ENCODE data around the gene PGBD2. TPM values are rescaled to one million over a fixed set of nuclear protein-coding genes. Genes with fewer than 3 reads are reported as not detected.

The PGBD2 gene
- total RNA-seq, 2 donors from 2014 or later: 4.8 to 7.5 TPM

- Mint-ChIP-seq H3K36me3 (ENCODE audit: low read depth) (no peaks in the 10 kb centered on the region), H3K9me3 (no peaks in the 10 kb centered on the region), H3K4me3 (no peak overlapping the region), H3K27me3 (ENCODE audit: insufficient read depth) (peaks cover 24% of the 10 kb centered on the region), H3K4me1 (peaks cover 10% of the 10 kb centered on the region), H3K27ac (no peak overlapping the region)
- no peak for TF ChIP-seq CTCF (conservative IDR thresholded peaks at IDR 0.05)
- DNase-seq: no peak
- WGBS, 2 experiments (ENCODE audit: insufficient coverage in 1 of 2, insufficient read length in 1 of 2): 88% methylated on average over 2 of the region's 2 CpGs
- H3K4me1 ChIP-seq (ENCODE audit: control insufficient read depth, insufficient read depth, low read length): no peaks in the 10 kb centered on the region
- H3K4me3 ChIP-seq (ENCODE audit: low read length): no peak overlapping the region
- H3K9ac ChIP-seq (ENCODE audit: extremely low read depth, low read length, poor library complexity, severe bottlenecking): no peak overlapping the region
- no peak overlapping the region for H3K27ac ChIP-seq (ENCODE audit: low read depth, low read length)
- no peaks in the 10 kb centered on the region for H3K9me3 ChIP-seq (ENCODE audit: control insufficient read depth, low read length)
- H3K36me3 ChIP-seq (ENCODE audit: control insufficient read depth, insufficient read depth, low read length): no peaks in the 10 kb centered on the region
- peaks cover 8% of the 10 kb centered on the region for H3K27me3 ChIP-seq (ENCODE audit: control insufficient read depth, insufficient read depth, low read length, poor library complexity, severe bottlenecking)
Measured at GRCh38 chr1:248901578-248901977, 4.5 kb upstream of the PGBD2 start.

- peaks cover 8% of the 10 kb centered on the region for H3K27me3 ChIP-seq (ENCODE audit: control insufficient read depth, insufficient read depth, low read length, poor library complexity, severe bottlenecking)
- Mint-ChIP-seq H3K4me1 (peaks cover 22% of the 10 kb centered on the region), H3K4me3 (no peak overlapping the region), H3K27ac (no peak overlapping the region), H3K9me3 (no peaks in the 10 kb centered on the region), H3K36me3 (ENCODE audit: low read depth) (peaks cover 3% of the 10 kb centered on the region), H3K27me3 (ENCODE audit: insufficient read depth) (peaks cover 19% of the 10 kb centered on the region)
- peaks cover 4% of the 10 kb centered on the region for H3K36me3 ChIP-seq (ENCODE audit: control insufficient read depth, insufficient read depth, low read length)
- no peak overlapping the region for H3K4me3 ChIP-seq (ENCODE audit: low read length)
- H3K9ac ChIP-seq (ENCODE audit: extremely low read depth, low read length, poor library complexity, severe bottlenecking): no peak overlapping the region
- no peak for DNase-seq
- WGBS, 2 experiments (ENCODE audit: insufficient coverage in 1 of 2, insufficient read length in 1 of 2): 92 to 100% methylated on average over 3 of the region's 3 CpGs
- H3K27ac ChIP-seq (ENCODE audit: low read depth, low read length): no peak overlapping the region
- TF ChIP-seq CTCF (conservative IDR thresholded peaks at IDR 0.05): no peak
- no peaks in the 10 kb centered on the region for H3K4me1 ChIP-seq (ENCODE audit: control insufficient read depth, insufficient read depth, low read length)
- no peaks in the 10 kb centered on the region for H3K9me3 ChIP-seq (ENCODE audit: control insufficient read depth, low read length)
Measured at GRCh38 chr1:248904437-248905216, 1.4 kb upstream of the PGBD2 start.

- Histone ChIP-seq H3K27ac (ENCODE audit: low read depth, low read length) (peak overlapping the region; percentile 98), H3K36me3 (ENCODE audit: control insufficient read depth, insufficient read depth, low read length) (peaks cover 4% of the 10 kb centered on the region), H3K4me1 (ENCODE audit: control insufficient read depth, insufficient read depth, low read length) (no peaks in the 10 kb centered on the region), H3K27me3 (ENCODE audit: control insufficient read depth, insufficient read depth, low read length, poor library complexity, severe bottlenecking) (peaks cover 3% of the 10 kb centered on the region), H3K4me3 (ENCODE audit: low read length) (peak overlapping the region; percentile 93), H3K9me3 (ENCODE audit: control insufficient read depth, low read length) (no peaks in the 10 kb centered on the region), H3K9ac (ENCODE audit: extremely low read depth, low read length, poor library complexity, severe bottlenecking) (peak overlapping the region; percentile 81)
- Mint-ChIP-seq H3K9me3 (peaks cover 3% of the 10 kb centered on the region), H3K27ac (peak overlapping the region; percentile 99), H3K4me3 (peak overlapping the region; percentile 75), H3K27me3 (ENCODE audit: insufficient read depth) (peaks cover 9% of the 10 kb centered on the region), H3K4me1 (peaks cover 22% of the 10 kb centered on the region), H3K36me3 (ENCODE audit: low read depth) (peaks cover 13% of the 10 kb centered on the region)
- DNase-seq: no peak
- 35 to 63% methylated on average over 2 to 4 of the region's 4 CpGs for WGBS, 2 experiments (ENCODE audit: insufficient coverage in 1 of 2, insufficient read length in 1 of 2)
- TF ChIP-seq CTCF (conservative IDR thresholded peaks at IDR 0.05): no peak
Measured at GRCh38 chr1:248905662-248906008, 400 bp upstream of the PGBD2 start.
